Astrocyte (in vitro differentiated cells and primary cell): ENCODE data around the gene FBXO47. TPM values are rescaled to one million over a fixed set of nuclear protein-coding genes. Genes with fewer than 3 reads are reported as not detected.

Source experiments
- DNase-seq: peaks from one replicate; pipeline ENCODE4 v3.0.0-alpha.2; 2010; ENCODE audit warnings: low read depth
- FAIRE-seq: peaks from 2 replicates; lab custom pipeline; 2011; peaks lifted over from hg19 to GRCh38; lab: Jason Lieb, UNC
- H2AFZ ChIP-seq: 2 replicates; pipeline ENCODE4 v1.6.0; 2012; ENCODE audit warnings: low read depth, low read length, inconsistent platforms
- H3K27ac ChIP-seq: 2 replicates; pipeline ENCODE4 v1.5.1; 2011; ENCODE audit warnings: low read depth, low read length, inconsistent platforms
- H3K27me3 ChIP-seq: 2 replicates; pipeline ENCODE4 v1.6.0; 2011; ENCODE audit warnings: low read length, inconsistent platforms; ENCODE audit not compliant: insufficient read depth
- H3K36me3 ChIP-seq: 2 replicates; pipeline ENCODE4 v1.5.1; 2011; ENCODE audit warnings: low read length, inconsistent platforms; ENCODE audit not compliant: insufficient read depth
- H3K4me1 ChIP-seq: 2 replicates; pipeline ENCODE4 v1.5.1; 2011; ENCODE audit warnings: low read length, inconsistent platforms; ENCODE audit not compliant: insufficient read depth
- H3K4me2 ChIP-seq: 2 replicates; pipeline ENCODE4 v1.6.0; 2012; ENCODE audit warnings: low read length, inconsistent platforms
- H3K4me3 ChIP-seq: 2 replicates; pipeline ENCODE4 v1.5.1; 2011; ENCODE audit warnings: low read depth, mild to moderate bottlenecking, low read length, inconsistent platforms; ENCODE audit not compliant: insufficient read depth
- H3K79me2 ChIP-seq: 2 replicates; pipeline ENCODE4 v1.6.0; 2012; ENCODE audit warnings: mild to moderate bottlenecking, low read length, inconsistent platforms; ENCODE audit not compliant: insufficient read depth
- H3K9ac ChIP-seq: 2 replicates; pipeline ENCODE4 v1.6.0; 2012; ENCODE audit warnings: mild to moderate bottlenecking, low read length, inconsistent platforms
- H3K9me3 ChIP-seq: 2 replicates; pipeline ENCODE4 v1.5.1; 2012; ENCODE audit warnings: low read depth, mild to moderate bottlenecking, low read length, inconsistent platforms; ENCODE audit not compliant: insufficient read depth
- H4K20me1 ChIP-seq: 2 replicates; pipeline ENCODE4 v1.6.0; 2012; ENCODE audit warnings: low read length, inconsistent platforms; ENCODE audit not compliant: insufficient read depth
- H3K27ac Mint-ChIP-seq: one replicate; pipeline ENCODE4 v1.8.0; 2021; ENCODE audit warnings: mild to moderate bottlenecking, mixed read lengths; ENCODE audit not compliant: unreplicated experiment
- H3K27me3 Mint-ChIP-seq: one replicate; pipeline ENCODE4 v1.8.0; 2021; ENCODE audit warnings: low read depth, mixed read lengths; ENCODE audit not compliant: unreplicated experiment
- H3K36me3 Mint-ChIP-seq: one replicate; pipeline ENCODE4 v1.8.0; 2021; ENCODE audit warnings: low read depth, mixed read lengths; ENCODE audit not compliant: unreplicated experiment
- H3K4me1 Mint-ChIP-seq: one replicate; pipeline ENCODE4 v1.8.0; 2021; ENCODE audit warnings: low read depth, mixed read lengths; ENCODE audit not compliant: unreplicated experiment
- H3K4me3 Mint-ChIP-seq: one replicate; pipeline ENCODE4 v1.8.0; 2021; ENCODE audit warnings: mild to moderate bottlenecking, moderate library complexity, mixed read lengths; ENCODE audit not compliant: unreplicated experiment
- H3K9me3 Mint-ChIP-seq: one replicate; pipeline ENCODE4 v1.8.0; 2021; ENCODE audit warnings: mild to moderate bottlenecking, mixed read lengths; ENCODE audit not compliant: unreplicated experiment
- CTCF ChIP-seq: IDR thresholded peaks from 2 replicates; pipeline ENCODE4 v1.5.1; 2011; ENCODE audit warnings: low read depth, mild to moderate bottlenecking, inconsistent platforms, low read length, moderate library complexity; ENCODE audit not compliant: insufficient read depth
- EZH2 ChIP-seq: IDR thresholded peaks from 2 replicates; pipeline ENCODE4 v1.6.1; 2012; ENCODE audit warnings: mild to moderate bottlenecking, low read length, inconsistent platforms; ENCODE audit not compliant: insufficient read depth
- total RNA-seq: library from RNA; stranded (reverse); gene quantifications from 2 replicates; pipeline ENCODE4 v1.2.1, GENCODE V29; 2021

FBXO47 gene
- total RNA-seq, 1 donor from 2014 or later = not detected

- Histone ChIP-seq H3K36me3 (no peaks in the 10 kb centered on the region), H3K4me2 (no peak overlapping the region), H4K20me1 (no peaks in the 10 kb centered on the region), H2AFZ (no peak overlapping the region), H3K27ac (peak overlapping the region; percentile 10), H3K27me3 (peaks cover 4% of the 10 kb centered on the region), H3K9me3 (peaks cover 7% of the 10 kb centered on the region), H3K9ac (no peak overlapping the region), H3K4me3 (no peak overlapping the region), H3K4me1 (no peaks in the 10 kb centered on the region), H3K79me2 (no peaks in the 10 kb centered on the region)
- no peak overlapping the region for H3K27ac Mint-ChIP-seq
- no peaks in the 10 kb centered on the region for H3K4me1 Mint-ChIP-seq
- no peaks in the 10 kb centered on the region for H3K27me3 Mint-ChIP-seq
- H3K4me3 Mint-ChIP-seq = no peak overlapping the region
- FAIRE-seq = no peak
- peaks cover 2% of the 10 kb centered on the region for H3K36me3 Mint-ChIP-seq
- peaks cover 15% of the 10 kb centered on the region for H3K9me3 Mint-ChIP-seq
- peak; percentile 32 for DNase-seq
- no peak for TF ChIP-seq EZH2
These were observed 29.6 kb upstream of the FBXO47 start for GRCh38 chr17:38996660-38997337.

GRCh38 chr17:38994026-38994425, 26.8 kb upstream of the FBXO47 start:
- H3K36me3 Mint-ChIP-seq = no peaks in the 10 kb centered on the region
- Histone ChIP-seq H3K4me1 (no peaks in the 10 kb centered on the region), H4K20me1 (no peaks in the 10 kb centered on the region), H3K27me3 (peaks cover 4% of the 10 kb centered on the region), H3K9me3 (peaks cover 7% of the 10 kb centered on the region), H2AFZ (no peak overlapping the region), H3K4me2 (no peak overlapping the region), H3K4me3 (no peak overlapping the region), H3K36me3 (no peaks in the 10 kb centered on the region), H3K27ac (no peak overlapping the region), H3K9ac (no peak overlapping the region), H3K79me2 (no peaks in the 10 kb centered on the region)
- no peak overlapping the region for H3K4me3 Mint-ChIP-seq
- H3K9me3 Mint-ChIP-seq = peaks cover 12% of the 10 kb centered on the region
- no peak for DNase-seq
- no peaks in the 10 kb centered on the region for H3K4me1 Mint-ChIP-seq
- no peaks in the 10 kb centered on the region for H3K27me3 Mint-ChIP-seq
- no peak for TF ChIP-seq EZH2
- TF ChIP-seq CTCF = no peak
- FAIRE-seq = no peak
- no peak overlapping the region for H3K27ac Mint-ChIP-seq

GRCh38 chr17:38984666-38985065, 17.5 kb upstream of the FBXO47 start:
- Histone ChIP-seq H3K9me3 (no peaks in the 10 kb centered on the region), H3K9ac (no peak overlapping the region), H2AFZ (no peak overlapping the region), H3K4me3 (no peak overlapping the region), H3K27me3 (no peaks in the 10 kb centered on the region), H4K20me1 (no peaks in the 10 kb centered on the region), H3K4me1 (peaks cover 7% of the 10 kb centered on the region), H3K27ac (no peak overlapping the region), H3K4me2 (no peak overlapping the region), H3K79me2 (no peaks in the 10 kb centered on the region), H3K36me3 (no peaks in the 10 kb centered on the region)
- H3K4me3 Mint-ChIP-seq = no peak overlapping the region
- TF ChIP-seq EZH2 (no peak), CTCF (no peak)
- no peak overlapping the region for H3K27ac Mint-ChIP-seq
- no peaks in the 10 kb centered on the region for H3K9me3 Mint-ChIP-seq
- no peak for FAIRE-seq
- H3K4me1 Mint-ChIP-seq = peaks cover 14% of the 10 kb centered on the region
- no peak for DNase-seq
- H3K27me3 Mint-ChIP-seq = no peaks in the 10 kb centered on the region
- no peaks in the 10 kb centered on the region for H3K36me3 Mint-ChIP-seq
